Measurements from ENCODE around the gene FPR2.
"Not testable (repeated sequence)": the region's sequence is repeated elsewhere in the genome, so short reads cannot be mapped to it uniquely, and the experiment has no call there.

The FPR2 gene

DNA sequence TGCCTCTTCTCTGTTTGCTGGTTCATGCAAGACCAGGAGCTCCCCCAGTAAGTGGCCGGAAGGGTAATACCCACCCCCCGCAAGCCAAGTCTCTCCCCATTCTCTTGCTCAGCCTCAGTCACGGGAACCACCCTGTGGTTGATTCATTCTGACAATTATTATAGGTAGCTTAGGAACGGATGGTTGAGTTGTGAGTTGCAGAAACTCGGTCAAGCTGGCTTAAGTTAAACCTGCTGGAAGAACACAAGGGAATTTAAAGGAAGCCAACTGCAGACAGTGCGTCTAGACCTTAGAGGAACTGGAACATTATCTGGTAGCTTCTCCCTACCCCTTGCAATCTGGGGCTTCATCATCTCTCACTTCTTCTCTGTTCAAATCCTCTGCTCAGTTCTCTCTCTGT is 18.2 kb upstream of the FPR2 start:
- DNase-seq, result no peak

GRCh38 chr19:51743405-51743804 is 17.6 kb upstream of the FPR2 start:
- no peak for DNase-seq

- DNase-seq, result no peak
These were observed 14.2 kb upstream of the FPR2 start for GRCh38 chr19:51746731-51747130.

- DNase-seq, result no peak
These were observed 11.0 kb upstream of the FPR2 start for GRCh38 chr19:51749979-51750378.

- DNase-seq, result no peak
These were observed 10.4 kb upstream of the FPR2 start for GRCh38 chr19:51750400-51751094.

DNA sequence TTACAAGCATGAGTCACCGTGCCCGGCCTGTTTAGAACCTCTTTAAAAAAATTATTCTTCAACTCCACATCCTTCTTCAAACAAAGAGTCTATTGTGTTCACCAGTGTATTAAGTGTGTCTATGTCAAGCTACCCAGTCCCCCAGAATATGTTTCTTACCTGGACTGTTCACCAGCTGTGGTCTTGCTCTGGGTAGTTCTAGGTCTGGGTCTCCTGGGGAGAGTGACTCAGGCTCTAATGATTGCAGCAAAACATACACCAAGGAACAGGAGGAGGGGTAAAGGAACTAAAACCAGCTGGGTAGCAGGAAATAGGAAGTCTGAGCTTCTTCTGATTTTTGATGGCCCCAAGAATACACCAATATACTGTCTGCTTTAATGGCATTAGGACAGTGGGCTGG is 9.3 kb upstream of the FPR2 start, which contains the start of gene FPR1:
Gene FPR1, minus strand, starts transcription at position 224 of the 400 bp plus-strand sequence. CDS start 4,884 bp downstream, outside the sequence.
- no peak for DNase-seq

DNA sequence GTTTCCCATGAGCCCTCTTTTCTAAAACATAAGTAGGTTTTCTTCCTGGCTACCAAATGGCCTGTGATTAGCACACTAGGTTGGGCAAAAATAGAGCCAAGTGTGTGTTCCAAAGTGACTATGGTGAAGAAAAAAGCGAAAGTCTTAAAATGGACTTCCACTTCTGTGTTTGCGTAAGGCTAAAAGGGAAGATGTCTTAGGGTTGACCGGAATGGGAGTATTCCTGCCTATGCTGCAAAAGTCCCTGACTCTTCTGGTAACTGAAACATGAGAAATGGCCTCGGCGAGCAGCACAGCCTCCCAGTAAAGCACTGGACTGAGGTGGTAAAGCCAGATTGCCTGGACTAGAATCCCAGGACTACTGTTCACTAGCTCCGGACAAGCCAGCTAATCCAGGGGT is 6.9 kb upstream of the FPR2 start:
- DNase-seq, result no peak

DNA sequence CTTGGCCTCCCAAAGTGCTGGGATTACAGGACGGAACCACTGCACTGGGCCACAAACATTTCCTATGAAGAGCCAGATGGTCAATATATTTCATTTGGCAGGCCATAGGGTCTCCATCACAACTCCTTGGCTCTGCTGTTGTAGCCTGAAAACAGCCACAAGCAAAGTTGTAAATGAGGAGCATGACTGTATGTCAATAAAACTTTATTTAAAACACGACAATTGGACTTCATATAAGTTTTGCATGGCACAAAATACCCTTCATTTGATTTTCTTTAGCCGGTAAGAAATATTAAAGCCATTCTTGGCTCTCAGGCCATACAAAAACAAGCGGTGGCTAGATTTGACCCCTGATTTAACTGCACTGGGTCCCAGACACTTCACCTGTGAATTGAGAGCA is 6.2 kb upstream of the FPR2 start:
- DNase-seq, result no peak

GRCh38 chr19:51755571-51755970 is 5.4 kb upstream of the FPR2 start:
- no peak for DNase-seq

DNA sequence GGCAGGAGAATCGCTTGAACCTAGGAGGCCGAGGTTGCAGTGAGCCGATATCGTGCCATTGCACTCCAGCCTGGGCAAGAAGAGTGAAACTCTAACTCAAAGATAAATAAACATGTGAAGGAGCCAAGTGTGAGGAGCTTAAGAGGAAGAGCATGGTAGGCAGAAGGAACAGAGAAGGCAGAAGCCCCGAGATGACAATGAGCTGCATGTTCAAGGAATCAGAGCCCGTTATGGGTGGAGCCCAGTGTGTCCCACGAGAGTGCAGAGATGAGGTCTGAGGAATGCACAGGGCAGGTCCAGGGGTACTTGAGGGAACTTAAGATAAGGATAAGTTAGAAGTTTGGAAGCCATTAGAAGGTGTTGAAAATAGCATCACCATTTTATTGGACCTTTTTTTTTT is 716 bp downstream of the FPR2 start:
- no peak for DNase-seq

DNA sequence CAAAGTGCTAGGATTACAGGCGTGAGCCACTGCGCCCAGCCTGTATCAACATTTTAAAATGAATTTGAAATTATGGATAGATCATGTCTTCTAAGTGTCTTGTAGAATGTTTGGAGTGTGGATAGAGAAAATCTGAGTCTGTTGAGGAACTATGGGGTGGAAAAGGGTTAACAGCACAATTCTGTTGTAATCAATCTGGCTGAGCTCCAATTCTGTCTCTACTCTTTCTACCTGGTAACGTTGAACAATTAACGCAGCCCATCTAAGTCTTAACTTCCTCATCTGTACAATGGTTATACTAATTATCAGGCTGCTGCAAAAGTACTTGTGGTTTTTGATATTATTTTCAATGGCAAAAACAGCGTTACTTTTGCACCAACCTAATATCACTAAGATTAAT is 4.1 kb downstream of the FPR2 start:
- DNase-seq, result no peak

- no peak for DNase-seq
These were observed 5.5 kb downstream of the FPR2 start for GRCh38 chr19:51766461-51766860.

- no peak for DNase-seq
These were observed 10.6 kb downstream of the FPR2 start for GRCh38 chr19:51771376-51772130.

DNA sequence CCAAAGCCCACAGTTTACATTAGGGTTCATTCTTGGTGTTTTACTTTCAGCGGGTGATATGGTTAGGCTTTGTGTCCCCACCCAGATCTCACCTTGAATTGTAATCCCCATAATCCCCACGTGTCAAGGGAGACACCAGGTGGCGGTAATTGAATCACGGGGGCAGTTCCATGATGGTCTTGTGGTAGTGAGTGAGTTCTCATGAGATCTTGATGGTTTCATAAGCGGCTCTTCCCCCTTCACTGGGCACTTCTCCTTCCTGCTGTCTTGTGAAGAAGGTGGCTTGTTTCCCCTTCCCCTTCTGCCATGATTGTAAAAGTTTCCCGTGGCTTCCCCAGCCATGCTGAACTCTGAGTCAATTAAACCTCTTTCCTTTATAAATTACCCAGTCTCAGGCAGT is 12.0 kb downstream of the FPR2 start:
- DNase-seq, result no peak

GRCh38 chr19:51776561-51776960 is 15.6 kb downstream of the FPR2 start:
- not testable (repeated sequence) for DNase-seq

DNA sequence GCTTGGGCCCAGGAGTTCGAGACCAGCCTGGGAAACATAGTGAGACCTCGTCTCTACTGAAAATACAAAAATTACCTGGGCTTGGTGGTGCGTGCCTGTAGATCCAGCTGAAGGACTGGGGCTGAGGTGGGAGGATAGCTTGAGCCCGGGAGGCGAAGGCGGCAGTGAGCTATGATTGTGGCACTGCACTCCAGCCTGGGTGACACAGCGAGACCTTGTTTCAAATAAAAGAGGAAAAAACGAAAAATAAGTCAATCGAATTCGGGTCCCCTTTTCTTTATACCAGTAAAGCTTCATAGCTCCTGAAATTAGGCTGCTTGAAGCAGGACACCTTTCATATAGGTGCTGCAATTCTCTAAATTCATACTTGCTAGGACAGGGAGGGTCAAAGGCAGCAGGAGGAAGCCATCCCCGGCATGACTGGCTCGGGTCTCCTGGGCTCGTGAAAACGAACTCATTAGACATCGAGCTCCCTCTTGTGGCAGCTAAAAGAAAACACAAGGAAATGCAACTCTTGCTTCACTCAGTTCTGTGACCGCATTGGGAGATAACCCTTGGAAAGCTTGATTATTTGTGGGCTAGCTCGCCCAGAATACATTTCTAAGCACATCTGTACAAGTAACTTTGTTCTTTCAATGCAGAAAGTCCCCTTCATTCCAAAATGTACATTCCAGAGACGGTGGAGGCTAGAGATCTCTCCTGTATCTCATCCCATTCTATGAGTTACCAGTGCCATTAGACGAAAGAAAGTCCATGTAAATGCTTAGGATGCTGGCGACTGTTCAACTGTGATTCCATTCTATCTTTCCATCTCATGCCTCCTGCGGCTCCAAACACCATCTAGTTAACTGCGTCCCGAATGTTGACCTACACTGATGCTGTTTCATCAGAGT is 16.8 kb downstream of the FPR2 start:
- DNase-seq, result peak; percentile 30

DNA sequence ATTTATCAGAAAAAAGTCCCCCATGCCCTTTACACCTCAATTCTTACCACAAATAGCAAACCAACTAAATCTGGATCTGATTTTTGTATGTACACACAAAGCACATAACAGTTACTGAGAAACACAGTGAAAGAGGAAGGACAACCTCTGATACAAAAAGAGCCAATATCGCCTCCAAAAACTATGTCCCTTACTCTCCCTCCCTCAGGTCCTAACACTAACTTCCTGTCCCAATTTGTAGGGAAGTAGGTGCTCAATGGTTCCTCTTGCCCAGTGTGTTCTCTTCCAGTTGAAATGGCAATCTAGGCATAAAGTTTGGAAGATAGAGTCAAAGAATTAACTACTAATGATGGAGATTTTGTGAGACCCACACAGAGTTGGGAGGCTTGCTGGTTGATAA is 18.2 kb downstream of the FPR2 start:
- DNase-seq, result no peak

DNA sequence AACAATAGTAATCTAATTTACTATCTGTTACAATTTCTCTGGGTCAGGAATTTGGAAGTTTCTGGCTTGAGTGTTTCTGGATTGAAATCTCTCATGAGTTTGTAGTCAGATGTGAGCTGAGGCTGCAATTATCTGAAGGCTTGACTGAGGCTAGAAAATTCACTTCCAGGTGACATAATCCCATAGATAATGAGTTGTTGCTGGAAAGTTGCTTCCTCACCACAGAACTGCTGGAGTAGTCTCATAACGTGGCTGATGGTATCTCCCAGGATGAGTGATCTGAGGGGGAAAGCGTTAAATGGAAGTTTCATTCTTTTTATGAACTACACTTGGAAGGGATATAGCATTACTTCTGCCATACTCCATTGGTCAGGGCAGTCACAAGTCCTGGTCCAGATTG is 18.7 kb downstream of the FPR2 start:
- DNase-seq, result no peak

- no peak for DNase-seq
These were observed 19.3 kb downstream of the FPR2 start for GRCh38 chr19:51780270-51780669.

DNA sequence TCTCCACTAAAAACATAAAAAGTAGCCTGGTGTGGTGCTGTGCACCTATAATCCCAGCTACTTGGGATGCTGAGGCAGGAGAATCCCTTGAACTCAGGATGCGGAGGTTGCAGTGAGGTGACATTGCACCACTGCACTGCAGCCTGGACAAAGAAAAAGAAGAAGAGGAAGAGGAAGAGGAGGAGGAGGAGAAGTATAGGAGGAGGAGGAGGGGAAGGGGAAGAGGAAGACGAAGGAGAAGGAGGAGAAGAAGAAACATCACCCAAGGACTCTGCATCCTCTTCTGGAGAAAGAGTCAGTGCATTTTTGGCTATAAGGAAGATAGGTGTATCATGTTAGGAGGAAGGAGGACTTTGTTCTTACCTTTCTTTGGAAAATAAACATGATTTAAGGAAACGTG is 21.0 kb downstream of the FPR2 start:
- no peak for DNase-seq

DNA sequence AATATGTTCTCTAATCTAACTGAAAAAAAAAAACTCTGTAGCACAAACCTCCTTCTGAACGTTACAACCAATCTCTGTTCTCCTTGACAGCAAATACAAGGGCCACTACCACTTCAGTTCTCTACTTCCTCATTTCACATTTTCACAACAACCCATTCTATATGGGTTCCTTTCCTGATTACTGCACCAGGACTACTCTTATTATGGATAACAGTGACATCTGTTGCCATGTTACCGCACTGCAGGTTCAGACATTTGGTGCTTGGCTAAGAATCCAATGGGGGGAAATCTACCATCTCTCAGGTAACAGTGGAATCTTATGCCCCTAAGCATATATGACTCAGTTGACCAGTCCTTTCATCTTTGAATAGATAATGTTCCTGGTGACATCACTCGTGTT is 22.4 kb downstream of the FPR2 start:
- DNase-seq, result no peak

GRCh38 chr19:51784109-51784785 is 23.3 kb downstream of the FPR2 start:
- no peak for DNase-seq
